ENCODE results near the gene DLG2.

The DLG2 gene

GRCh38 chr11:83571302-83571701, 2055.8 kb downstream of the DLG2 start:
- no peak overlapping the region for H3K27ac ChIP-seq
- no peaks in the 10 kb centered on the region for H3K4me1 ChIP-seq (ENCODE audit: control insufficient read depth in 1 of 2, insufficient read depth in 1 of 2, low read depth in 1 of 2, low read length in 1 of 2)
- H3K36me3 ChIP-seq = no peaks in the 10 kb centered on the region
- H3K4me3 ChIP-seq (ENCODE audit: low read depth in 1 of 2, low read length in 1 of 2) = no peak overlapping the region
- H3K9me3 ChIP-seq = no peaks in the 10 kb centered on the region
- no peak for TF ChIP-seq CTCF (IDR thresholded peaks at IDR 0.05)
- H3K27me3 ChIP-seq = no peaks in the 10 kb centered on the region

- no peak for TF ChIP-seq CTCF (IDR thresholded peaks at IDR 0.05)
- H3K4me1 ChIP-seq (ENCODE audit: control insufficient read depth in 1 of 2, insufficient read depth in 1 of 2, low read depth in 1 of 2, low read length in 1 of 2) = no peaks in the 10 kb centered on the region
Measured at GRCh38 chr11:83569134-83569805, 2057.9 kb downstream of the DLG2 start.

GRCh38 chr11:83568516-83568915, 2058.6 kb downstream of the DLG2 start:
- Histone ChIP-seq H3K4me1 (ENCODE audit: control insufficient read depth in 1 of 2, insufficient read depth in 1 of 2, low read depth in 1 of 2, low read length in 1 of 2) (no peaks in the 10 kb centered on the region), H3K9me3 (no peaks in the 10 kb centered on the region), H3K36me3 (no peaks in the 10 kb centered on the region), H3K27me3 (no peaks in the 10 kb centered on the region), H3K4me3 (ENCODE audit: low read depth in 1 of 2, low read length in 1 of 2) (no peak overlapping the region), H3K27ac (no peak overlapping the region)
- TF ChIP-seq CTCF (IDR thresholded peaks at IDR 0.05) = no peak

More at GRCh38 chr11:83569134-83569805, 2057.9 kb downstream of the DLG2 start:
- Histone ChIP-seq H3K27ac (no peak overlapping the region), H3K9me3 (no peaks in the 10 kb centered on the region), H3K27me3 (no peaks in the 10 kb centered on the region), H3K36me3 (no peaks in the 10 kb centered on the region), H3K4me3 (ENCODE audit: low read depth in 1 of 2, low read length in 1 of 2) (no peak overlapping the region)

- Histone ChIP-seq H3K27me3 (no peaks in the 10 kb centered on the region), H3K4me1 (ENCODE audit: control insufficient read depth in 1 of 2, insufficient read depth in 1 of 2, low read depth in 1 of 2, low read length in 1 of 2) (no peaks in the 10 kb centered on the region), H3K27ac (no peak overlapping the region), H3K4me3 (ENCODE audit: low read depth in 1 of 2, low read length in 1 of 2) (no peak overlapping the region), H3K36me3 (no peaks in the 10 kb centered on the region), H3K9me3 (no peaks in the 10 kb centered on the region)
- TF ChIP-seq CTCF (IDR thresholded peaks at IDR 0.05) = no peak
Measured at GRCh38 chr11:83566950-83567349, 2060.2 kb downstream of the DLG2 start.

GRCh38 chr11:83564870-83565269, 2062.3 kb downstream of the DLG2 start:
- no peak for TF ChIP-seq CTCF (IDR thresholded peaks at IDR 0.05)
- Histone ChIP-seq H3K9me3 (no peaks in the 10 kb centered on the region), H3K27me3 (no peaks in the 10 kb centered on the region), H3K27ac (no peak overlapping the region), H3K36me3 (no peaks in the 10 kb centered on the region), H3K4me3 (ENCODE audit: low read depth in 1 of 2, low read length in 1 of 2) (no peak overlapping the region), H3K4me1 (ENCODE audit: control insufficient read depth in 1 of 2, insufficient read depth in 1 of 2, low read depth in 1 of 2, low read length in 1 of 2) (no peaks in the 10 kb centered on the region)

Measured in neutrophil (primary cell).